Thoracic aorta (tissue), 2 donors: ENCODE data around the gene TRMT2A. TPM values are rescaled to one million over a fixed set of nuclear protein-coding genes. Genes with fewer than 3 reads are reported as not detected.

Source experiments
- ATAC-seq: fragments of 150-250 bp; one replicate; pipeline ENCODE4 v1.8.0; 2017; ENCODE audit warnings: low read depth; ENCODE audit not compliant: insufficient number of reproducible peaks, low FRiP score
- DNase-seq: peaks from one replicate; pipeline ENCODE4 v3.0.0-alpha.2; 2020; ENCODE audit warnings: low spot score
- H3K27ac ChIP-seq, 2 donors: fragments of 200-600 bp; sonication (generic); 1 replicate in 1 of 2; 2 replicates in 1 of 2; pipeline ENCODE4 v1.5.1; 2016; ENCODE audit warnings: mild to moderate bottlenecking in 2 of 2, moderate library complexity in 2 of 2
- H3K27me3 ChIP-seq: fragments of 200-600 bp; sonication (generic); replicated peaks from 2 replicates; pipeline ENCODE4 v1.6.0; 2016; ENCODE audit warnings: mild to moderate bottlenecking; ENCODE audit not compliant: insufficient read depth
- H3K36me3 ChIP-seq: fragments of 200-600 bp; sonication (generic); one replicate; pipeline ENCODE4 v1.5.1; 2016
- H3K4me1 ChIP-seq, 2 donors: fragments of 200-600 bp; sonication (generic); 1 replicate in 1 of 2; 2 replicates in 1 of 2; pipeline versions ENCODE4 v1.5.1 to v1.6.0; 2016; ENCODE audit warnings: low read depth in 2 of 2, mild to moderate bottlenecking in 1 of 2; ENCODE audit not compliant: control insufficient read depth in 1 of 2
- H3K4me3 ChIP-seq: fragments of 200-600 bp; sonication (generic); 2 replicates; pipeline ENCODE4 v1.5.1; 2016; ENCODE audit warnings: mild to moderate bottlenecking
- H3K9me3 ChIP-seq: fragments of 200-600 bp; sonication (generic); 2 replicates; pipeline ENCODE4 v1.5.1; 2016
- total RNA-seq, 2 donors: library from RNA; depleted of rRNA; stranded (reverse); fragments of >200 nt; gene quantifications; one replicate each; pipeline versions ENCODE4 v1.1.0 to v1.2.3, GENCODE V29; 2016
- TF ChIP-seq, protein P1 (sequence below): fragments of 200-600 bp; sonication (generic); IDR thresholded peaks from one replicate; pipeline ENCODE4 v1.5.1; 2019; ENCODE audit warnings: antibody characterized with exemption

TRMT2A gene
- total RNA-seq, 2 donors from 2014 or later: 61.8 to 94.8 TPM

DNA sequence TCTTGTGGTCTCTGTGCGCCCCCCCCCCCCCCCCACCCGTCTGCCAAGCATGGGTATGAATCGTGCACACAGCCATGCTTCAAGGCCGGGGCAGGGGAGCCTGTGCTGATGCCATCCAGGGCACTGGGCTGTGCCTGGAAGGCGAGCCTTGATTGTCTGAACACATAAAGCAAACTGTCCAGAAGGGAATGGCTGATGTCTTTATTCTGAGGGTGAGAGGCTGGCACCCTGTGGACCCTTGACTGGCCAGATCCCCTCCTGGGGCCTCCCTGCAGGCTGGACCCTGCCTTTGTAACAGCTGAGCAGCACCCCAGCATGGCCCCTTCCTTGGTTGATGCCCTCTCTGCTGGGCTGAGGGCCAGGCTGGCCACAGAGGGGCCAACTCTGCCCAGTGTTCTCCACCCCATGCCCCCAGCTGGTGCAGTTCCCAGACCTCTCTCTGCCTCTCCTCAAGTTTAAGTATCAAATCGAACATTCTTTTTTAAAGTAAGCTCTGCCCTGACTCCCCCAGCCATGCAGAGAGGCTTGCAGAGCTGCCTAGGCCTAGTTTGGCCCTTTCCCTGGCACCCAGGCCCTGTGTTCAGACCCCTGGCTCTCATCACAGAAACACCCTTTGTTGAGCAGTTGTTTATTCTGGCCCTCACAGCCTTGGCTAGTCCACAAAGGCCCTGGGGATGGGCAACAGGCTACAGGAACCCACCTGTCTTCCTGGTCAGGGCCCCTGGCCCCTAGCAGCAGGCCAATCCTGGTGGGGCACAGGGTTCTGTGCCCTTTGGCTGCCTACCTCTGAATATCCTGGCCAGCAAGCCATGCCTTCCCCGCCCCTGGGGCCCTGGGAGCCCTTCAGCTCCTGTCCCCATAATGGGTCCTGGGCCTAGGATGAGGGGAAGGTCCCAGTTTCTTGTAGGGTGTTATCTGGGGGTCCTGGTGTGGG lies 5.1 kb downstream of the TRMT2A start:
- TF ChIP-seq, protein P1, sequence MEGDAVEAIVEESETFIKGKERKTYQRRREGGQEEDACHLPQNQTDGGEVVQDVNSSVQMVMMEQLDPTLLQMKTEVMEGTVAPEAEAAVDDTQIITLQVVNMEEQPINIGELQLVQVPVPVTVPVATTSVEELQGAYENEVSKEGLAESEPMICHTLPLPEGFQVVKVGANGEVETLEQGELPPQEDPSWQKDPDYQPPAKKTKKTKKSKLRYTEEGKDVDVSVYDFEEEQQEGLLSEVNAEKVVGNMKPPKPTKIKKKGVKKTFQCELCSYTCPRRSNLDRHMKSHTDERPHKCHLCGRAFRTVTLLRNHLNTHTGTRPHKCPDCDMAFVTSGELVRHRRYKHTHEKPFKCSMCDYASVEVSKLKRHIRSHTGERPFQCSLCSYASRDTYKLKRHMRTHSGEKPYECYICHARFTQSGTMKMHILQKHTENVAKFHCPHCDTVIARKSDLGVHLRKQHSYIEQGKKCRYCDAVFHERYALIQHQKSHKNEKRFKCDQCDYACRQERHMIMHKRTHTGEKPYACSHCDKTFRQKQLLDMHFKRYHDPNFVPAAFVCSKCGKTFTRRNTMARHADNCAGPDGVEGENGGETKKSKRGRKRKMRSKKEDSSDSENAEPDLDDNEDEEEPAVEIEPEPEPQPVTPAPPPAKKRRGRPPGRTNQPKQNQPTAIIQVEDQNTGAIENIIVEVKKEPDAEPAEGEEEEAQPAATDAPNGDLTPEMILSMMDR: no peak
- H3K27me3 ChIP-seq: no peaks in the 10 kb centered on the region
- ATAC-seq: no peak
- H3K4me3 ChIP-seq: no peak overlapping the region
- no peaks in the 10 kb centered on the region for H3K9me3 ChIP-seq
- peaks cover 55% of the 10 kb centered on the region for H3K36me3 ChIP-seq
- H3K27ac ChIP-seq: no peak overlapping the region
- DNase-seq: no peak
- H3K4me1 ChIP-seq: peaks cover 9 to 15% of the 10 kb centered on the region in 2 donors

DNA sequence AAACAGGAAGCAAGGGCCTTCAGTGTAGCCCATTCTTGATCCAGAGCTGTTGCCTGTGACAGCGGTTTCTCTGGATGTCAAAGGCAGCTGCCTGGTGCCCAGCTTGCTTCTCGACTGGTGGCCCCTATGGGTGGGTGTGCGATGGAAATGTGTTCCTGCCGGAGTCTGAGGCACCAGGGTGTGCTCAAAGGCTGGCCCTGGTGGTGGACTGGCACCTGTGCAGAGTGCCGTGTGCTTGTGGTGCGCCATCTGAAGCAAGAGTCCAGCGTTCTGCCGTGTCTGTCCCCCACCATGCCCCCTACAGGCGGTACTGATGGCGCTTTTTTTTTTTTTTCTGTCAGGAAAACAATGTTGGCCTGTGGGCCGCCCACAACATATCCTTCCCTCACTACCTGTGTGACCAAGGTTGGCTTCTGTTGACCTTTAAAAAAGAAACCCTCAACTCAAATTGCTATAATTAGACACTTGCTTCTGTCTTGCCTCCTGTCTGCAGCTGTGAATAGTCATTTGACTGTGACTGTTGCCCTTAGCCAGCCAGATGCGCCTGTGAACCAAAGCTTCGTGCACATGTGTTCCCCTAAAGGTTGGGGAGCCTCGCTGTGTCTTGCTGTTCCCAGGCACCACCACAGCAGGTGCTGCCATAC lies 5.9 kb downstream of the TRMT2A start:
- no peak for DNase-seq
- TF ChIP-seq, protein P1: no peak
- no peak for ATAC-seq
- Histone ChIP-seq H3K9me3 (no peaks in the 10 kb centered on the region), H3K4me1 (peaks cover 5 to 11% of the 10 kb centered on the region in 2 donors), H3K36me3 (peaks cover 63% of the 10 kb centered on the region), H3K4me3 (no peak overlapping the region), H3K27ac (no peak overlapping the region), H3K27me3 (no peaks in the 10 kb centered on the region)

DNA sequence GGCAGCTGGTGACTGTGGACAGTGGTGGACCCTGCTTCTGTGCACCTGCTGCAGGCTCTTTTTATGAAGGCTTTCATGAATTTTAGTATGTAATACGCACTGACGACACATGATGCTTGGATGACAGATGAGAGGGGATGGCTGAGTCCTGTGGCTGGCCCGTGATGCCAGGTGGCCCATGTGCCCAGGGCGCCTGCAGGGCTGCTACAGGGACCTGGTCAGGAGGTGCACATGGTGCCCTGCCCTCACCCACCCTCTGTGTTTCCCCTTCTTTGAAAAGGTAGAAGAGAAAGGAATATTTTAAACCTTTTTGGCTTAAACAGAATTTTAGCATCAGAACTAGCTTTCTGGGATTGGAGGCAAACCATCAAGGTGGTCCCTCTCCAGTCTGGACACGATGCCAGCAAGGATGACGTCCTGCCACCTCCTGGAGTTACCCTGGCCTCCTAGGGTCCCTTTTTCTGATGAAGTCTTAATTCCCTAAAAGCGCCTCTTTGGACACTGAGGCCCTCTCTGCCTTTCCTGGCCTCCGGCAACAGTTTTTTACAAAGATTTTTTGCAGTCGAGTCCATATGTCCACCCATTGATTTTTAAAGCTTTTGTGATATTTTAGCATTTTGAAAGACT lies 6.6 kb downstream of the TRMT2A start:
- Histone ChIP-seq H3K4me3 (no peak overlapping the region), H3K9me3 (no peaks in the 10 kb centered on the region), H3K27ac (no peak overlapping the region), H3K4me1 (peaks cover 0 to 4% of the 10 kb centered on the region in 2 donors), H3K27me3 (no peaks in the 10 kb centered on the region), H3K36me3 (peaks cover 69% of the 10 kb centered on the region)
- DNase-seq (no peak), ATAC-seq (no peak)
- TF ChIP-seq, protein P1: no peak

DNA sequence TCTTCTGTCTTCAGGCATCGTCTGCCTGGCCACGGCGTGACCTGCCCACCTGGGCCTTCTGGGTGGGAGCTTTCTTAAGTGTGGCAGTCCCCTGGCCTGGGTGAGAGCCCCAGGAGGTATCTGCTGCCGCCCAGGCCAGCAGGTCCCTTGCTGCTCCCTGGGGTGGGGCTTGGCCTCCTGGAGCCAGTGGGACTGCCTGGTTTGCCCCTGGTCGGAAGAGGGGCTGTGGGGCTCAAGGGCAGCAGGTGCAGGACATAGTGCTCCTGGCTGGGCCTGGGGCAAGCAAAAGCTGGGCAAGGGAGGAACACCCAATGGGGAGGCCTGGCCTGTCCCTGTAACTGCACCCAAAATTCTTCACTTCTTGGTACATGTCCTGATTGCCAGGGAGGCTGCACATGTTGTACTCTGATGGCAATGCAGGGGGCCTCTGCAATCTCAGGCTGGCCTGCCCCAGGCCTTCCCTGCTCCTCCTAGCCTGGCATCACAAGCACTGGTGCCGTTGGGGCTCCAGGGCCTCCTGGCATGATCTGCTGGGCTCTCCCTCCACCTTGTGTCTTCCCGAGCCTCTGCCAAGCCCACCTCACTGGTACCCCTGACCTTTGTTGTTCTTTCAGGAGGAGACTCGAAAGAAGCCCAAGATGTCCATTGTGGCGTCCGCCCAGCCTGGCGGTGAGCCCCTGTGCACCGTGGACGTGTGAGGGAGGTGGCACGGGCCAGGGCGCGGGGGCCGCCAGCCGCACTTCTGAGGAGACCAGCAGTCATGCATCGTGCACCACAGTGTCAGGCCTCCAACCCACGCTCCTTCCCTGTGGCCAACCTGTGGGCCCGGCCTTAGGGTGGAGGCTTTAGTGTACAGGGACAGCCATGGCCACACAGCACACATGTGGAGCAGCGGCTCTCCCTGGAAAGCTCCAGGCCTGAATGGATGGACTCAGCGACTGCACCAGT lies 7.3 kb downstream of the TRMT2A start:
- Histone ChIP-seq H3K36me3 (peaks cover 74% of the 10 kb centered on the region), H3K27ac (no peak overlapping the region)
- no peak for ATAC-seq

More for the DNA sequence above, 7.3 kb downstream of the TRMT2A start:
- no peaks in the 10 kb centered on the region for H3K4me1 ChIP-seq
- H3K27me3 ChIP-seq: no peaks in the 10 kb centered on the region
- TF ChIP-seq, protein P1: no peak
- H3K9me3 ChIP-seq: no peaks in the 10 kb centered on the region
- no peak for DNase-seq
- no peak overlapping the region for H3K4me3 ChIP-seq
